GM21367 (cell line): ENCODE results near the gene CCDC187.
"Not testable (repeated sequence)": the region's sequence is repeated elsewhere in the genome, so short reads cannot be mapped to it uniquely, and the experiment has no call there.

Source experiments
- ATAC-seq: cut with Tn5 transposase; IDR thresholded peaks from one replicate; pipeline ENCODE4 v1.9.1; 2021; ENCODE audit not compliant: unreplicated experiment

The CCDC187 gene

DNA sequence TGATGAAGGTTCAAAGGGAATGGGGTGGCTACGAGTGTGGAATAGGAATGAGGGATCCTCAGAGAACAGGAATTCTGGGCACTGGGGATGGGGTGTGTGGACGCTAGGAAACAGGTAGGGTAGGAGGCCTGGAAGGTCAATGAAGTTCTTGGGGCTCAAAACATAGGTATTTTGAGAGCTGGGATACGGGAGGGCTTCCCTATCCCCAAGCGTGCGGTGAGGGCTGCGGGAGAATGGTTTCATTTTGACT, 59.0 kb downstream of the CCDC187 start:
- ATAC-seq = no peak

DNA sequence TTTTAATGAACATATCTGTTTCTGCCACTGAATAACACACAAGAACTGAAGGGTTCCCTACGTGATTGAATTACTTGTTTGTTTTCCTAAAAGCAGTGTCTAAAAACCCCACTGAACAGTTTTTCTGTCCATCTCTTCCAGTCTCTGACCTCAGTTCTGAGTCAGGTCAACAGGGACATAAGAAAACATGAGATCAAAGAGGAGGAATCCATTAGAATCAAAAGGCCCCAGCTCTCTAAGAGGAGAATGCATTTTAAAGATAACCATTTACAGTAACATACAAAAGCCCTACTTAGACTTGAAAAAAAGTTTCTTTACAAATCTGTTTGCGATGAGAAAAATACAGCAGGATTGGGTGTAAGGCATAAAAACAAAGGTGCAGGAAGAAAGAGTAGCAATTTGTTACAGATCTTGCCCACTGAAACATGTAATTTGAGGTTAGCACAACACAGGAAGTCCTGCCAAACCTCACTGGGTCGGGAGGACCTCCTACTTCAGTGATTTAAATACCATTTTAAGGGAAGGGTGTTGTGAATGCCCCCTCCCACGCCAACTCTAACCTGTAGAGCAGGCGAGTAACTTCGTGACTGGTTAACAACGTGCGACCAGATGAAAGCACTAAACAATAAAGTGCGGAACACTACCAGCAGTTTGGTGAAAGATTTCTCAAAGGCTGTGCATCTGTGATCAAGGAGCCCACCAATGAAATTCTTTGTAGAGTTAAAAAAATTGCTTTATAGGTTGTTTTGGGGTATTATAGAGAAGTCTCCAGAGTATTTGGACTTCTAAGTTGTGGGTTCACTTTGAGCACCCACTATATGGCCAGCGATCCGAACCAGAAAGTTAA, 59.5 kb downstream of the CCDC187 start:
- ATAC-seq = no peak

DNA sequence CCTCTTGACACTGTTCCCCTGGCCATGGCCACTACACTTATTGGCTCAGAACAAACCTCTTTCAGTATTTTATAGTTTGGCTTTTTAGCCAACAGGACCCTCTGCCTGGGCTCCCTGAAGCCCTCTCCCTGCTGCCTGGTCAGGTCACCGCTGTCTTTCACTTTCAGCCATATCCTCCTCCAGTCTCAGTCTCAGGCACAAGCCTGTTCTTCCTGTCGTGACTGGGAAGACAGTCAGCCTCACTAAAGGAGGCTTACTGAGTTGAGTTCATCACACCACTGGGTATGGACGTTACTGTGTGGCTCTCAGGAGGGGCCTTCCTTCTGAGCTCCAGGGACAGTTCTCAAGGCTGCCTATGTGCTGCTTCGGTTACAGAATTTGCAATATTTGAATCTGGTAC, 60.3 kb downstream of the CCDC187 start:
- no peak for ATAC-seq

DNA sequence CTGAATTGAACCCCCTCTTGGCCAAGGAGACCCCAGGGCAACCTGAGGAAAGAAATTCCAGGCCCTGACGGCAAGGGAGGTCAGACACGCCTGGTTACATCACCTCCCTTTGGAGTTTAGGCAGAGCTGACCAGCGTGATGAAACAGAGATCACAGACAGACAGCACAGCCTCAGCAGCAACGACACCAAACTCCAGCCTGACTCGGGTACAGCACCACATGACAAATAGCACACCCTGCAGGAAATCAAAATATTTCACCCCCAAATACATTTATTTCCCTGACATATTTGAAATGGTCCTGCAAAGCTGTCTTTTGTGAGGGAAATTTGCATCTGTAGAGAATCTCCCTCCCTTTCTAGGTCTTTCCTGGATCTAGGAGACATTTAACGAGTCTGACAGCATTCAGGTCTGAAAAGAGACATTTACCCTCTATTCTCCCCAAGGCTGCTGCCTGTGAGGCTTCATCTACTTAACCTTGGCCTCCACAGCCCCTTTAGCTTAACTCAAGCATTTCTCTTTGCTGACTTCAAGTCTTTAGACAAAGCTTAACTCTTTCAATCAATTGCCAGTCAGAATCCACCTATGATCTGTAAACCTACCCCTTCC, 60.9 kb downstream of the CCDC187 start:
- no peak for ATAC-seq

DNA sequence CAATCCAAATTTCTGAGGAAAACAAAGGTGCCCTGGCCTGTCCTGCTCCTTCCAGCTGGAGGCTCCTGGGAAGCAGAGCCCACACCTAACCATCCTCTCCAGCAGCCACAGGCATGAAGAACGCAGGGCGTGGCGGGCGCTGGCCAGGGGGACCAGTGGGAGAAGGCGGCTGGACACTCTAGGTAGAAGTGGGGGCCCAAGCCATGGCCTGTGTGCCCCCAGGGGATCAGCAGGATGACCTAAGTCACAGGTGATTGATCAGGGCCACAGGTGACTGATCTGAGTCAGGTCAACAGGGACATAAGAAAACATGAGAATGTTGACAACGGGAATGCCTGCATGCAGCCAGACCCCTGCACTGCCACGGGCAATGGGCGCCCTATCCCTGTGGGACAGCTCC, 61.6 kb downstream of the CCDC187 start:
- no peak for ATAC-seq

DNA sequence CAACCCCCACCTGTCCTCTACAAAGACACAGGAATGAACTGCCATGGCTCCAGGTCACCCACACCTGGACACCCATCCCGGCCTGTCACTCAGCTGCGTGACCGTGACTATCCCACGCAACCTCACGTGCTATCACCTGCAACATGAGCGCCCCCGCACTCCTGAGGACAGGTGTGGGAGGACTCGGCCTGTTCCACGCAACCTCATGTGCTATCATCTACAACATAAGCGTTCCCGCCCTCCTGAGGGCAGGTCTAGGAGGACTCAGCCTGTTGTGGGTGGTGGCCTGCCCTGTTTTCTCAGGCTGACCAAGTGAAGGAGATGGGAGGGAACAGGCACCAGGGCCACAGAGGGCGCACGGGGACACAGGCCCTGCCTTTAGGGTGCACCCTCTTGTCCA, 62.4 kb downstream of the CCDC187 start:
- no peak for ATAC-seq

DNA sequence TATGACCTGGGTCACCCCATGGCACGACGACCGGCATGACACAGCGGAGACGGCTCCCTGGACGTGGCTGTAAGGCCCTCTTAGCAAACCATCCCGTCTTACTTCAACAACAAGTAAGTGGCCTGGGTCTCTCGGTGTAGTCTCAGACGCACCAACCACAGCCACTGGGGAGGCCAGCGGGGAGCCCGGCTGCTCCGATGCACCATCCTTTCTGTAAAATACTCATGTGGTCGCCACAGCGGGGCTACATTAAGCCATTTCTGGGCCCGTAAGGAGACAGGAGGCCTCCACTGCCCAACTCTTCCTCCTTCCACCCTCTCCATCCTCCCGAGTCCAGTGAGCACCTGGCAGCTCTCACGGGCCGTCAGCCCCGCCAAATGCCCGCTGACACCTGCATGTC, 63.0 kb downstream of the CCDC187 start:
- no peak for ATAC-seq

DNA sequence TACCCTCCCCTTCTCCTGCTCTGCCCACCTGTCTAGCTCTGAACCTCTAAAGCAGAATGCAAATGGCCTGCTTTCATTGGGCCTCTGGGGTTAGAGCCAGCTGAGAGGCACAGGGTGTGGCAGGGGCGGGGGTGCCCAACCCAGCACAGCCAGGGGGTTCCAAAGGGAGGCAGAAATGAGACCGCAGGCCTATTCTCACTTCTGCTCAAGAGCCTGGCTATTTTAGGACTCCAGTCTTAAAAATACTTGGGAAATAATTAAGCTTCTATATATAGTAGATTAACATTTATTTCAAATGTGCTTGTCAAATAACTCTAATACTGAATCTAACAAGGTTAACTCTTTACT, 63.9 kb downstream of the CCDC187 start:
- ATAC-seq = no peak

DNA sequence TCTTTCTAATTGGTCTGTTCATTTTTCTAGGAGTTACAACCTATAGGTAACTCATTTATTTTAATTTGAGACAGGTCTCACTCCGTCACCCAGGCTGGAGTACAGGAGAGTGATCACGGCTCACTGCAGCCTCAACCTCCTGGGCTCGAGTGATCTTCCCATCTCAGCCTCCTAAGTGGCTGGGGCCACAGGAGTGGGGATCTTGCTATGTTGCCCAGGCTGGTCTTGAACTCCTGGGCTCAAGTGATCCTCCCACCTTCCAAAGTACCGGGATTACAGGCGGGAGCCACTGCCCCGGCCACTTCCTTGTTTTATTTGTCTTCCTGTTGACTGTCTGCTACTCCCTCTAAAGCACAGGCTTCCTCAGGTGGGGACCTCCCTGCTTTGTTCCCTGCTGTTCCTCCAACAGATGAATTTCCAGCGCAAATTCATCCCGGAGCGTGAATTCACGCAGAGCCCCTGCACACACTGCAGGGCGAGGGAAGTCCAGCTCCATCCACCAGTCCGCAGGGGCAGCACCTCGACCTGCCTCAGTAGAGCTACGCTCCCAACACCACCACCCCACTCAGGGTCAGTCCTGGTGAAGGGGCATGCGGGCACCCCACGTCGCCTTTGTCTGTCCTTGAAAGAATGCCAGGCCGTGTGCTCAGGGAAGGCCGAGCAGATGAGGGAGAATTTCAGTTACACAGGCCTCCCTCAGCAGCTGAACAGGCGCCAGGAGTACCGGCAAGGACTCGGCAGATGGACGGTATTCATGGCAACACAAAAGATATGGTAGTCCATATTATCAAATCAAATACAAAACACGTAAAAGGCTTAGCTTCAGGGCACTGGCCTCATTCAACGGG, 64.5 kb downstream of the CCDC187 start:
- no peak for ATAC-seq

DNA sequence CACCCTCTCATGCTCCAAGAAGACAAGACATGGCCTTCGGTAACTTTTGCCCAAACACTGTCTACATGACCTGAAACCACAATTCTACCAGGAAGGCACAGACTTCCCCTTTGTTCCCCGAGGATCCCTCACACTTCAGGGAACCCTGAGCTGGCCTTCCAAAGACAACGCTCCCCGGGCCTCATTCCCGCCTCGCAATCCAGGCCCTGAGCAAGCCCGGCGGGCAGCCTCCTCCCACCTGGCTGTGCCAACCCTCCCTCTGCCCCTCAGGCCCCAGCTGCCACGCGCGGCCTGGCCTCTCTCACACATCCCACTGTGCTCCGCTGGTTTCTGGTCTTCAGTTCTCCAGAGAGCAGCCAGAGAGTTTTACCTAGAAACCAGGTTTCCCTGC, 65.6 kb downstream of the CCDC187 start:
- no peak for ATAC-seq

DNA sequence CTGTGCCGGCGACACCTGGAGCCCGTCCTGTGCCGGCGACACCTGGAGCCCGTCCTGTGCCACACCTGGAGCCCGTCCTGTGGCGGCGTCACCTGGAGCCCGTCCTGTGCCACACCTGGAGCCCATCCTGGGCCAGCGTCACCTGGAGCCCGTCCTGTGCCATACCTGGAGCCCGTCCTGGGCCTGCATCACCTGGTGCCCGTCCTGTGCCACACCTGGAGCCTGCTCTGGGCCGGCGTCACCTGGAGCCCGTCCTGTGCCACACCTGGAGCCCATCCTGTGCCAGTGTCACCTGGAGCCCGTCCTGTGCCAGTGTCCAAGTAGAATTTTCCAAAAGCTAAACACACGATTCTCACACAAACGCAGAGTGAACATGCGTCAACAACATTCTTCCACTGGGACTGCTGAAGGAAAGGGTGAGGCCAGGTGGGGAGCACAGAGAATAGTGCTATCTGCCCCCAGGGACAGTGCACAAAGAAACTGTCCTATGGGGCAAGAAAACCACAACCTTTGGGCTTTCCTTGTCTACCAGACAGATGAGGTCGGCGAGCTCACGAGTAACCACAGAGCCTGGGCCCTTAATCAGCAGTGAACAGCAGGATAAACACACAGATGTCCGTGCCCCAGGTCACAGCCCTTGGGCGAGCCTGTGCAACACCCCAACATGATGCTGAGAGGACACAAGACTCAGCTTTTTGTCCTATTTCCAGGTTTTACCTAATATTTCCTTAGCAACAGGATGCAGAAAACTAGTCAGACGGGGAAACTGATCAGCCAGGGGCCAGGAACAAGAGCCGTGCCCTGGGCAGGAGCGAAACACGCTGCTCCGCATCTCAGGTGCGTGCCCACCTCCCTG, 66.2 kb downstream of the CCDC187 start:
- ATAC-seq = no peak

DNA sequence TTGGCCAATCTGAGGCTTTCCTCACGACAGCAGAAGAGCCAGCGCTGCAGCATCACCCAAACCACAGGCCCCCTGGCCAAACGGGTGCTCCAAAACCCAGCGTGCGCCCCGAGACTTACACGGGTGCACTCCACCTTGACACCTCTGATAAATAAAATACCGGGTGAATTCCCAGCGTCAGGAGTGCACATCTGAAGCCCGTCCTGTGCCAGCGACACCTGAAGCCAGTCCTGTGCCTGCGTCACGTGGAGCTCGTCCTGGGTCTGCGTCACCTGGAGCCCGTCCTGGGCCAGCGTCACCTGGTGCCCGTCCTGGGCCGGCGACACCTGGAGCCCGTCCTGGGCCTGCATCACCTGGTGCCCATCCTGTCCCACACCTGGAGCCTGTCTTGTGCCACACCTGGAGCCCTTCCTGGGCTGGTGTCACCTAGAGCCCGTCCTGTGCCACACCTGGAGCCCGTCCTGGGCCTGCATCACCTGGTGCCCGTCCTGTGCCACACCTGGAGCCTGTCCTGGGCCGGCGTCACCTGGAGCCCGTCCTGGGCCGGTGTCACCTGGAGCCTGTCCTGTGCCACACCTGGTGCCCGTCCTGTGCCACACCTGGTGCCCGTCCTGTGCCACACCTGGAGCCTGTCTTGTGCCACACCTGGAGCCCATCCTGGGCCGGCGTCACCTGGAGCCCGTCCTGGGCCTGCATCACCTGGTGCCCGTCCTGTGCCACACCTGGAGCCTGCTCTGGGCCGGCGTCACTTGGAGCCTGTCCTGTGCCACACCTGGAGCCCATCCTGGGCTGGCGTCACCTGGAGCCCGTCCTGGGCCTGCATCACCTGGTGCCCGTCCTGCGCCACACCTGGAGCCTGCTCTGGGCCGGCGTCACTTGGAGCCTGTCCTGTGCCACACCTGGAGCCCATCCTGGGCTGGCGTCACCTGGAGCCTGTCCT, 67.2 kb downstream of the CCDC187 start:
- not testable (repeated sequence) for ATAC-seq

DNA sequence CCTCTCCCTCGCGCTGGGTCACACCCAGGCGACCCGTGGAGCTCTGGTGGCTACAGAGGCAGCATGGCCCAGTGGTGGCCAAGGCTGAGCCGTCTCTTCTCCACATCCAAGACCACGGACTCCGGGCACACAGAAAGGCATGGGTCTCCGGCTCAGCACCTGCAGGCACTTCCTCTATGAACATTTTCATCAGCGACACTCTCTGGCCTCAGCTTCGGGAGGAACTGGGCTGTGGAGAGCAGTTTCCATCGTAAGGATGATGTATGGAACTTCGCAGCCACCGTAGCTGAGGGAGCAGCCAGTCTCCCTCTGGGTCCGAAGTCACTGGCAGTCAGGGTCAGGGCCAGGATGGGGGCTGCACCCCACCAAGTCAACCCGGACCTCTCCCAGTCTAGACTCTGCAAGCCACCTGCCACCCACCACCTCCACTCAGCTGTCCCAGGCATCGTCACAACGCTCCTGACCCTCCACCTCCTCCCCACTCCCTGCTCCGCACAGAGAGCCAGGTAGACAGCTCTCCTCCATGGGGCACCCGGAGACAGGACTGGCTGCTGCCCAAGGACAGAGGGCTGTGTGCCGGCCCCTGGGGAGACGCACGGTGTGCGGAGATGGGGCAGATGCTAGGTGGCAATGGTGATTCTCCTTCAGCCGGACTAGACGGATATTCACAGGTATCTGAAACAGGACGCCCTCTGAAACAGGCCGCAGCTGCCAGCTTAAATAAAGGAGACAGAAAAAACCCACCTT, 68.0 kb downstream of the CCDC187 start:
- ATAC-seq = no peak

DNA sequence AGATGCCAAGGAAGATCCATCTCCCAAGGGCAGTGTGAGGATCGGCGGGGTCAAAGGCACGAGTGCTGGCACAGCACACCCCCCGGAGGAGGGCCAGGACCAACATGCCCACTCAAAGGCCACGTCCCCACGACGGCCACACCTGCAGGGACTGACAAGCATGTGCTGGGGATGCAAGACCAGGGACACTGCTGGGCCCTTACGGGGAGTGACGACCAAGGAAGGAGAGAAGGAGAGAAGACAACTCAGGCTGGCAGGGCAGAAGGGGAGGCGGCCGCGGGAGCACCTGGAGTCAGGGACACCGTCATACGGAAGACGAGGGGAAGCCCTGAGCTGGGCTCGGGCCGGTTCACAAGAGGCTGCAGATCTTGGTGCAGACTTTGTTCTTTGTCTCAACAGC, 68.7 kb downstream of the CCDC187 start:
- no peak for ATAC-seq

DNA sequence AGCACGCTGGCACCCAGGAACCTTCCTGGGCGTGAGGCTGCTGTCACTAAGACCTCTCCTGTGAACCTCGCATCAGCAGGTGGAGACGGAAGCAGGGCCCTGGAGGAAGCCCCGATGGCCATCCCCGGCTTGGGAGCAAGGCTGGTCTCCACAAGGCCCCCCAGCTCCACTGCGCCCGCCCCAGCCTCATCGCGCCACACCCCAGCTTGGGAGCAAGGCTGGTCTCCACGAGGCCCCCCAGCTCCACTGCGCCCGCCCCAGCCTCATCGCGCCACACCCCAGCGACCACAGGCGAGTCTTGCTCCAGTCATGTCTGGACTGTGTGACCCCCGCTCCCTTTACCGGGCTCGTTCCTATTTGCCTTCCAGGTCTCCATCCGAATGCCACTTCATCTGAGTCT, 69.3 kb downstream of the CCDC187 start:
- no peak for ATAC-seq

DNA sequence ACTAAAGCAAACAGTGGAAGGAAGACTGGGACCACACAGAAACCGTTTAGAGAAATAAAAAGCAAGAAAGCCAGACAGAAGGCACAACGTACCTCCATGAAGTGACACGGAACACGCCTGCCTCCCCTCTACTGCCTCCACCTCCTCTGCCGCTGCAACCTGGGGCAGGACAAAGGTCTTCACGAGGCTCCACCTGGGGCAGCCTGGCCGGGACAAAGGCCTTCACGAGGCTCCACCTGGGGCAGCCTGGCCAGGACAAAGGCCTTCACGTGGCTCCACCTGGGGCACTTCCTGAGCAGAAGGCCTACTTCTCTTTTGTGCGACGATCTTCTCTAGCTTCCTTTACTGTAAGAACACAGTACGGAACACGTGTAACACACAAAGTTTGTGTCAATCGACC, 70.0 kb downstream of the CCDC187 start:
- ATAC-seq = no peak

DNA sequence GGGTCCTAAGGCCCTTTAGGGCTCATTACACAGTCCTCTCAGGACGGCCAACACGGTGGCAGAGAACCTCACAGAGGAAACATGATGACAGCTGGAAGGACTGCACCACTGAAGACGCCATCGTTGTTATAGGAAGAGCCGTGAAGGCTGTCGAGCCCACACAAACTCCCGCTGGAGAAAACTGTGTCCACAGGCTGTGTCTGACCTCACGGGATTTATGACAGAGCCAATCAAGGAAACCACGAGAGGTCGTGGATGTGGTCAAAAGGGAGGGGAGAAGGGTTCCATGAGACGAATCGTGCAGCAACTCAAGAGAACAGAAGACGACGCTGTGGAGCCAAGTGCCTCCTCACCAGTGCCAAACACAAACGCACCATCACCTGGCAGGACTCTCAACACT, 70.5 kb downstream of the CCDC187 start:
- ATAC-seq = no peak

DNA sequence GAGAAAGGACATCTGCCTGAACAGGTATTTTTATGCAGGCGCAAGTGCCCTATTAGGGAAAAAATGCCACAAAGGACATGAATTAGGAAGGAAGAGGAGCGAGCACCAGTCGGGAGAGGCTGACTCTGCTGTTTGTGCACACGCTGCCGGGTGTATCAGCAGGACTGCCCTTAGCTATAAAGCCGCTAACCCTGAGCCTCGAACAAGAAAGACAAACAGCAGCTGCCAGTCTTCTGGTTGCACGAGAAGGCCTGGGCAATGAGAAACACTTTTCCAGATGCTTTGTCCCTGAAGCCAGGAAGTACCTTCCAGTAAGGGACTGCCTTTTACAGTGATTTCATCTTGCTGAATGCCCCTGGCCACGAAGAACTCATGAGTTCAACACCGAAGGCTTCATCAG, 70.9 kb downstream of the CCDC187 start:
- ATAC-seq = no peak

DNA sequence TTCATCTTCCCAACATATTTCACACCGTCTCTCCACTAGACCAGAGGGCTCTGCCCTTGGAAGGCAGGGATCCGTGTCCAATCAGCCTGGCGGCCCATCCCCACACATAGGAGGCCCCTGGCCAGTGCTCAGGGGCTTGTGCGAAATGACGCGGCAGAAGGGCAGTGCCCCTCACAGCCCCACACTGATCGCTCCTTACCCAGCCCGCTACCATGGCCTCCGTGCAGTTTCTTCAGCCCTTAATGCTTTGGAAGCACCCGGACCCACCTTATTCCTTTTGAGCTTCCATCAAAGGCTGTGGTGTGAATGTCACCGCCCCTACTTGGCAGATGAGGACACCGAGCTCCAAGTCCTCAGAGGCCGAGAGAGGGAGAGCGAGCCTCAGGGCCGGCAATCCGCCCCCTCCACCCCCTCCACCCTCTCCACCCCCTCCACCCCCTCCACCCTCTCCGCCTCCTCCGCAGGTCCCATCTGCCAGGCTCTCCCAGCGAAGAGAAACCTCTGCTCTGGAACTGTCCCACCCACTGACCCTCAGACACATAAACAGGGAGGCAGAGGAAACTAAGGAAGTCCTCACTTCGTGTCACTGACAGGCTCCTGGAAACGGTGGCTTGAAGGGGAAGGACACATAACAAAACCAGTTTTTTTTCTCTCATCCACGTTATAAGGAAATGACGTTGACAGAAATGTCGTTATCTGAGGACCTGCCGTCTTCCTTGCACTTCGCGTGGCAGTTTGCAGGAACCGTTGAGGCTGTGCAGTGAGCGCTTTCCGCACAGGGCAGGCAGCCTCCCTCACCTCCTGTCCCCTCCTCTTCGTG, 72.2 kb downstream of the CCDC187 start:
- no peak for ATAC-seq
